ENCODE data around the gene DNAJC5. TPM values are rescaled to one million over a fixed set of nuclear protein-coding genes. Genes with fewer than 3 reads are reported as not detected.

The DNAJC5 gene
- total and polyA plus RNA-seq, 2 donors (not counting 1 experiment from before 2014, with no cell fraction given), result 12.2 to 33.3 TPM

DNA sequence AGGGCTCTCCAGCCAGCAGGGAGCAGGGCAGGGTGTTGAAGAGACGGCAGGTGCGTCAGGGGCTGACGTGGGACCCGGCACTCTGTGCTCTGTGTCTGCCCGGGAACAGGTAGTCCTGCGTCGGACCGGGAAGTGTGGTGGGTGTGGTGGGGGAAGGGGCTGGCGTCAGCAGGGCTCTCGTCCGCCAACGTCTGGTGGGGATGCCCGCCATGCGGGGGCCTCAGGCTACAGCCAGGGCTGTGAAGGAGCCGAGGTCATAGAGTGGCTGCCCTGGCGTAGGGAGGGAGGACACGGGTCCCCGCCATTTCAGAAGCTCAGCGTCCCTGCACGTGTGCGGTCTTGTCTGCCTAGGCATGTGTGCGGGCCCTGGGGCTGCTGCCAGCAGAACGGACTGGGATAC lies 25.3 kb downstream of the DNAJC5 start:
- CTCF ChIA-PET, result no interaction called here
- no peak overlapping the region for H3K4me3 ChIP-seq (ENCODE audit: control extremely low read depth in 1 of 5, extremely low read depth in 1 of 5, insufficient read depth in 1 of 5, low read depth in 2 of 5, low read length in 4 of 5)

DNA sequence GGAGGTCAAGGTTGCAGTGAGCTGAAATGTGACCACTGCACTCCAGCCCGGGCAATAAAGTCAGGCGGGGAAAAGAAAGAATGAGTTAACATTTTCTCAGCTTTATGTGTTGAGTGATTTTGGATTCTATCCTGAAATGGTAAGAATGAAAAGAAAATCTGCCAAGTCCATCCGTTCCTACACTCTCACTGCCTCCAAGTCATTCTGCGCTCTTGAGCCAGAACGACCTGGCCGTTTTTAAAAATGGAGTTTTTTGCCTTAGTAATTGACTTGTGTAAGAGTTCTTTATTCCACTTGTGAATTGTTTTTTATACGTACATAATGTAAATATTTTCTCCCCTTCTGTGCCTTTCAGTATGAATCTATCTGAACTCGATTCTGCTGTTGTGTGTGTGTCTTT lies 28.7 kb downstream of the DNAJC5 start:
- H3K9me3 ChIP-seq (ENCODE audit: control extremely low read depth in 1 of 3, control insufficient read depth in 2 of 3, insufficient read depth in 1 of 3, low read length in 2 of 3), result no peaks in the 10 kb centered on the region
- TF ChIP-seq, protein P1, sequence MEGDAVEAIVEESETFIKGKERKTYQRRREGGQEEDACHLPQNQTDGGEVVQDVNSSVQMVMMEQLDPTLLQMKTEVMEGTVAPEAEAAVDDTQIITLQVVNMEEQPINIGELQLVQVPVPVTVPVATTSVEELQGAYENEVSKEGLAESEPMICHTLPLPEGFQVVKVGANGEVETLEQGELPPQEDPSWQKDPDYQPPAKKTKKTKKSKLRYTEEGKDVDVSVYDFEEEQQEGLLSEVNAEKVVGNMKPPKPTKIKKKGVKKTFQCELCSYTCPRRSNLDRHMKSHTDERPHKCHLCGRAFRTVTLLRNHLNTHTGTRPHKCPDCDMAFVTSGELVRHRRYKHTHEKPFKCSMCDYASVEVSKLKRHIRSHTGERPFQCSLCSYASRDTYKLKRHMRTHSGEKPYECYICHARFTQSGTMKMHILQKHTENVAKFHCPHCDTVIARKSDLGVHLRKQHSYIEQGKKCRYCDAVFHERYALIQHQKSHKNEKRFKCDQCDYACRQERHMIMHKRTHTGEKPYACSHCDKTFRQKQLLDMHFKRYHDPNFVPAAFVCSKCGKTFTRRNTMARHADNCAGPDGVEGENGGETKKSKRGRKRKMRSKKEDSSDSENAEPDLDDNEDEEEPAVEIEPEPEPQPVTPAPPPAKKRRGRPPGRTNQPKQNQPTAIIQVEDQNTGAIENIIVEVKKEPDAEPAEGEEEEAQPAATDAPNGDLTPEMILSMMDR (IDR thresholded peaks at IDR 0.05), result no peak
- no peak for TF ChIP-seq EZH2 (IDR thresholded peaks at IDR 0.05; ENCODE audit: borderline replicate concordance, insufficient read depth, low read depth, low read length, poor library complexity, severe bottlenecking)
- DNase-seq, result no peak
- peaks cover 91% of the 10 kb centered on the region for H3K79me2 ChIP-seq (ENCODE audit: control insufficient read depth, insufficient read depth, low read length)
- H3K4me1 ChIP-seq (ENCODE audit: control insufficient read depth in 2 of 2, insufficient read depth in 2 of 2, low read length in 2 of 2), result peaks cover 0 to 6% of the 10 kb centered on the region in 2 donors
- Mint-ChIP-seq H3K27me3 (no peaks in the 10 kb centered on the region), H3K9me3 (ENCODE audit: insufficient read depth) (no peaks in the 10 kb centered on the region), H3K4me1 (peaks cover 5% of the 10 kb centered on the region), H3K27ac (no peak overlapping the region), H3K4me3 (no peak overlapping the region)
- no peak overlapping the region for H3K4me3 ChIP-seq (ENCODE audit: control extremely low read depth in 1 of 5, extremely low read depth in 1 of 5, insufficient read depth in 1 of 5, low read depth in 2 of 5, low read length in 4 of 5)
- H3K27ac ChIP-seq (ENCODE audit: low read length in 2 of 2), result no peak overlapping the region
- POLR2A ChIA-PET, result interaction anchor here (0.8 kb wide), 1 partner anchor 57 kb away, joined by 5 read pairs; no protein-coding TSS in a partner anchor
- no peaks in the 10 kb centered on the region for H3K27me3 ChIP-seq (replicated peaks in 1 of 4; ENCODE audit: control extremely low read depth in 1 of 4, control insufficient read depth in 3 of 4, insufficient read depth in 4 of 4, low read length in 3 of 4)
- no peak overlapping the region for H3K4me2 ChIP-seq (replicated peaks; ENCODE audit: low read depth, low read length, poor library complexity, severe bottlenecking)
- H4K20me1 ChIP-seq (ENCODE audit: control insufficient read depth, insufficient read depth, low read length, poor library complexity, severe bottlenecking), result peaks cover 74% of the 10 kb centered on the region
- no peak for ATAC-seq (ENCODE audit: low read depth)
- WGBS (ENCODE audit: insufficient coverage), result no CpG with 5 or more reads among the region's 8 CpGs
- H2AFZ ChIP-seq (ENCODE audit: insufficient read depth, low read depth, low read length, poor library complexity, severe bottlenecking), result no peak overlapping the region
- H3K36me3 ChIP-seq (replicated peaks in 1 of 2; ENCODE audit: control extremely low read depth in 1 of 2, control insufficient read depth in 1 of 2, extremely low read depth in 1 of 2, insufficient read depth in 2 of 2, low read length in 1 of 2), result peaks cover 1 to 18% of the 10 kb centered on the region in 2 experiments
- intact Hi-C loops (cut with micrococcal nuclease), result no loop called here
- CTCF ChIA-PET, result no interaction called here
- H3K9ac ChIP-seq (ENCODE audit: low read length), result no peak overlapping the region

More for the DNA sequence above, 25.3 kb downstream of the DNAJC5 start:
- Histone ChIP-seq H3K9ac (ENCODE audit: low read length) (no peak overlapping the region), H3K4me1 (ENCODE audit: control insufficient read depth in 2 of 2, insufficient read depth in 2 of 2, low read length in 2 of 2) (peaks cover 11 to 21% of the 10 kb centered on the region in 2 donors), H2AFZ (ENCODE audit: insufficient read depth, low read depth, low read length, poor library complexity, severe bottlenecking) (no peak overlapping the region), H3K27ac (ENCODE audit: low read length in 2 of 2) (no peak overlapping the region), H3K4me2 (replicated peaks; ENCODE audit: low read depth, low read length, poor library complexity, severe bottlenecking) (no peak overlapping the region), H3K27me3 (replicated peaks in 1 of 4; ENCODE audit: control extremely low read depth in 1 of 4, control insufficient read depth in 3 of 4, insufficient read depth in 4 of 4, low read length in 3 of 4) (no peaks in the 10 kb centered on the region), H4K20me1 (ENCODE audit: control insufficient read depth, insufficient read depth, low read length, poor library complexity, severe bottlenecking) (peaks cover 76% of the 10 kb centered on the region), H3K79me2 (ENCODE audit: control insufficient read depth, insufficient read depth, low read length) (peaks cover 91% of the 10 kb centered on the region), H3K36me3 (replicated peaks in 1 of 2; ENCODE audit: control extremely low read depth in 1 of 2, control insufficient read depth in 1 of 2, extremely low read depth in 1 of 2, insufficient read depth in 2 of 2, low read length in 1 of 2) (peaks cover 1 to 16% of the 10 kb centered on the region in 2 experiments), H3K9me3 (ENCODE audit: control extremely low read depth in 1 of 3, control insufficient read depth in 2 of 3, insufficient read depth in 1 of 3, low read length in 2 of 3) (peaks cover 1 to 26% (median 8%) of the 10 kb centered on the region in 3 donors)
- peaks cover 25% of the 10 kb centered on the region for H3K4me1 Mint-ChIP-seq
- DNase-seq (no peak), ATAC-seq (ENCODE audit: low read depth) (no peak)
- TF ChIP-seq, protein P1 (IDR thresholded peaks at IDR 0.05), result no peak
- TF ChIP-seq EZH2 (IDR thresholded peaks at IDR 0.05; ENCODE audit: borderline replicate concordance, insufficient read depth, low read depth, low read length, poor library complexity, severe bottlenecking), result no peak
- H3K27ac Mint-ChIP-seq, result no peak overlapping the region
- POLR2A ChIA-PET, result no interaction called here
- no peak overlapping the region for H3K4me3 Mint-ChIP-seq
- peaks cover 2% of the 10 kb centered on the region for H3K9me3 Mint-ChIP-seq (ENCODE audit: insufficient read depth)
- WGBS (ENCODE audit: insufficient coverage), result 91% methylated on average over 22 of the region's 23 CpGs
- intact Hi-C loops (cut with micrococcal nuclease), result no loop called here
- H3K27me3 Mint-ChIP-seq, result no peaks in the 10 kb centered on the region

Data from B cell (primary cell).